Mesenchymal stem cell (in vitro differentiated cells and primary cell): ENCODE data around the gene TACR1. TPM values are rescaled to one million over a fixed set of nuclear protein-coding genes. Genes with fewer than 3 reads are reported as not detected.
"Not testable (repeated sequence)": the region's sequence is repeated elsewhere in the genome, so short reads cannot be mapped to it uniquely, and the experiment has no call there.

Source experiments
- DNase-seq: peaks from one replicate; pipeline ENCODE4 v3.0.0-alpha.2; 2013
- H2AFZ ChIP-seq: one replicate; pipeline ENCODE4 v1.6.1; 2013; ENCODE audit warnings: low read depth, mild to moderate bottlenecking, control low read depth, inconsistent platforms, low read length, moderate library complexity
- H2AK5ac ChIP-seq: 2 replicates; pipeline ENCODE4 v1.6.1; 2013; ENCODE audit warnings: low read length, moderate library complexity, mild to moderate bottlenecking, inconsistent platforms; ENCODE audit not compliant: severe bottlenecking
- H2BK120ac ChIP-seq: one replicate; pipeline ENCODE4 v1.6.1; 2013; ENCODE audit warnings: low read depth, mild to moderate bottlenecking, inconsistent platforms, low read length, moderate library complexity
- H2BK12ac ChIP-seq, 2 experiments: one replicate each; pipeline ENCODE4 v1.6.1; 2013; ENCODE audit warnings: inconsistent platforms in 2 of 2, low read length in 2 of 2, mild to moderate bottlenecking in 2 of 2, moderate library complexity in 2 of 2, control low read depth in 1 of 2
- H2BK15ac ChIP-seq: one replicate; pipeline ENCODE4 v1.6.1; 2013; ENCODE audit warnings: mild to moderate bottlenecking, low read depth, inconsistent platforms; ENCODE audit not compliant: poor library complexity, severe bottlenecking
- H2BK5ac ChIP-seq: 2 replicates; pipeline ENCODE4 v1.6.1; 2013; ENCODE audit warnings: low read depth, mild to moderate bottlenecking, low read length, control low read depth, inconsistent platforms; ENCODE audit not compliant: poor library complexity, severe bottlenecking
- H3K14ac ChIP-seq, 2 experiments: one replicate each; pipeline ENCODE4 v1.6.1; 2013; ENCODE audit warnings: inconsistent platforms in 2 of 2, low read length in 2 of 2, control low read depth in 1 of 2, mild to moderate bottlenecking in 1 of 2, moderate library complexity in 1 of 2
- H3K18ac ChIP-seq, 2 experiments: one replicate each; pipeline ENCODE4 v1.6.1; 2013; ENCODE audit warnings: inconsistent platforms in 2 of 2, low read length in 2 of 2, control low read depth in 1 of 2, low read depth in 1 of 2, mild to moderate bottlenecking in 1 of 2
- H3K23ac ChIP-seq, 2 experiments: one replicate each; pipeline ENCODE4 v1.6.1; 2013; ENCODE audit warnings: inconsistent platforms in 2 of 2, low read length in 2 of 2, mild to moderate bottlenecking in 2 of 2, moderate library complexity in 2 of 2, control low read depth in 1 of 2
- H3K27ac ChIP-seq: 2 replicates; pipeline ENCODE4 v1.5.1; 2013; ENCODE audit warnings: mild to moderate bottlenecking, moderate library complexity, low read length, control low read depth, inconsistent platforms; ENCODE audit not compliant: poor library complexity, severe bottlenecking
- H3K27me3 ChIP-seq, 2 experiments: 2 replicates each; pipeline versions ENCODE4 v1.6.1 to v1.7.0; 2013; ENCODE audit warnings: low read length in 2 of 2, mild to moderate bottlenecking in 2 of 2, moderate library complexity in 2 of 2, control low read depth in 1 of 2, inconsistent platforms in 1 of 2; ENCODE audit not compliant: control insufficient read depth in 1 of 2, insufficient read depth in 1 of 2
- H3K36me3 ChIP-seq, 2 experiments: 2 replicates each; pipeline versions ENCODE4 v1.6.1 to v1.7.0; 2013; ENCODE audit warnings: low read length in 2 of 2, control low read depth in 1 of 2, inconsistent platforms in 1 of 2, low read depth in 1 of 2, mild to moderate bottlenecking in 1 of 2; ENCODE audit not compliant: insufficient read depth in 2 of 2, control insufficient read depth in 1 of 2
- H3K4ac ChIP-seq, 2 experiments: one replicate each; pipeline ENCODE4 v1.6.1; 2013; ENCODE audit warnings: inconsistent platforms in 2 of 2, low read length in 2 of 2, mild to moderate bottlenecking in 2 of 2, moderate library complexity in 2 of 2, control low read depth in 1 of 2, low read depth in 1 of 2
- H3K4me1 ChIP-seq: 2 replicates; pipeline ENCODE4 v1.6.1; 2013; ENCODE audit warnings: low read depth, low read length, control low read depth; ENCODE audit not compliant: control insufficient read depth, insufficient read depth
- H3K4me2 ChIP-seq: 2 replicates; pipeline ENCODE4 v1.6.1; 2013; ENCODE audit warnings: low read length, mild to moderate bottlenecking, inconsistent platforms; ENCODE audit not compliant: poor library complexity, severe bottlenecking
- H3K4me3 ChIP-seq, 2 experiments: 2 replicates each; pipeline versions ENCODE4 v1.5.1 to v1.7.0; 2013; ENCODE audit warnings: low read length in 2 of 2, mild to moderate bottlenecking in 2 of 2, control low read depth in 1 of 2, low read depth in 1 of 2; ENCODE audit not compliant: insufficient read depth in 1 of 2
- H3K79me1 ChIP-seq: replicated peaks from 2 replicates; pipeline ENCODE4 v1.6.1; 2013; ENCODE audit warnings: mild to moderate bottlenecking, control low read depth, low read length, inconsistent platforms; ENCODE audit not compliant: poor library complexity, severe bottlenecking
- H3K9ac ChIP-seq: 2 replicates; pipeline ENCODE4 v1.7.0; 2013; ENCODE audit warnings: mild to moderate bottlenecking, low read length, moderate library complexity
- H3K9me3 ChIP-seq: 2 replicates; pipeline ENCODE4 v1.7.0; 2013; ENCODE audit warnings: mild to moderate bottlenecking, low read length; ENCODE audit not compliant: control insufficient read depth
- H4K8ac ChIP-seq: one replicate; pipeline ENCODE4 v1.6.1; 2013; ENCODE audit warnings: inconsistent platforms, mild to moderate bottlenecking, low read length, moderate library complexity
- H4K91ac ChIP-seq: one replicate; pipeline ENCODE4 v1.6.1; 2013; ENCODE audit warnings: mild to moderate bottlenecking, low read length, inconsistent platforms
- WGBS: methylation state at CpG from one replicate; pipeline ENCODE4 v1.1.7; 2013; ENCODE audit warnings: mixed read lengths; 5-methylcytosine and 5-hydroxymethylcytosine counted together
- polyA plus RNA-seq, 2 experiments: library from polyadenylated mRNA; stranded (reverse); fragments of 200-250 nt; gene quantifications; one replicate each; pipeline ENCODE4 v1.2.3, GENCODE V29; 2013

TACR1 gene
- polyA plus RNA-seq (2013, experiment 1 of 2), result 0.06 TPM
- 0.11 TPM for polyA plus RNA-seq (2013, experiment 2 of 2)

- Histone ChIP-seq H2AK5ac (no peak within 1 kb of the TSS), H3K9ac (peak within 1 kb of the TSS; percentile 54)
Observed at GRCh38 chr2:75199428-75200011, at the start of gene TACR1. Gene TACR1 (minus strand): TSS chr2:75199520. CDS start chr2:75198934, 586 bp downstream.

GRCh38 chr2:75248581-75248980 is 49.3 kb upstream of the TACR1 start:
- H3K27ac ChIP-seq, H2BK120ac ChIP-seq, H2BK12ac ChIP-seq, H3K9ac ChIP-seq, DNase-seq, H3K27me3 ChIP-seq, H3K4me2 ChIP-seq, H2BK15ac ChIP-seq, H3K23ac ChIP-seq, H2AK5ac ChIP-seq, H4K8ac ChIP-seq, H4K91ac ChIP-seq, H2BK5ac ChIP-seq, H3K4ac ChIP-seq, H3K36me3 ChIP-seq, H3K4me3 ChIP-seq, H3K79me1 ChIP-seq, H3K18ac ChIP-seq, H3K14ac ChIP-seq, H3K4me1 ChIP-seq, H2AFZ ChIP-seq: not testable (repeated sequence)
- WGBS, result 78% methylated on average over 6 of the region's 6 CpGs
- H3K9me3 ChIP-seq, result peaks cover 19% of the 10 kb centered on the region

More at GRCh38 chr2:75199428-75200011, at the start of gene TACR1:
- no peak within 1 kb of the TSS for H3K23ac ChIP-seq
- no peaks in the 10 kb centered on the region for H3K9me3 ChIP-seq
- H2BK5ac ChIP-seq, result no peak within 1 kb of the TSS
- H3K14ac ChIP-seq, result no peak within 1 kb of the TSS
- no peaks in the 10 kb centered on the region for H3K79me1 ChIP-seq
- peak within 1 kb of the TSS in 1 of 2 experiments; percentile 55 for H3K18ac ChIP-seq
- no peak within 1 kb of the TSS for H2BK15ac ChIP-seq
- no peak within 1 kb of the TSS for H4K8ac ChIP-seq
- H2BK12ac ChIP-seq, result peak within 1 kb of the TSS in 1 of 2 experiments; percentile 66
- peak within 1 kb of the TSS; percentile 20 for H2AFZ ChIP-seq
- peaks cover 16% of the 10 kb centered on the region for H3K4me1 ChIP-seq
- peak within 1 kb of the TSS; percentile 69 for H4K91ac ChIP-seq
- WGBS, result 2% methylated on average over 46 of the region's 46 CpGs
- H3K4me3 ChIP-seq, result peak within 1 kb of the TSS; percentile 3 to 80
- H3K36me3 ChIP-seq, result no peaks in the 10 kb centered on the region
- DNase-seq, result peak; percentile 80
- peaks cover 46 to 59% of the 10 kb centered on the region in 2 experiments for H3K27me3 ChIP-seq
- peak within 1 kb of the TSS; percentile 68 for H3K4me2 ChIP-seq
- no peak within 1 kb of the TSS for H2BK120ac ChIP-seq
- H3K27ac ChIP-seq, result no peak within 1 kb of the TSS
- no peak within 1 kb of the TSS for H3K4ac ChIP-seq

- no peak overlapping the region for H3K23ac ChIP-seq
- no peak overlapping the region for H2BK120ac ChIP-seq
- no peak overlapping the region for H3K18ac ChIP-seq
- peak; percentile 78 for DNase-seq
- H3K9ac ChIP-seq, result no peak overlapping the region
- H2BK5ac ChIP-seq, result no peak overlapping the region
- no peaks in the 10 kb centered on the region for H3K27me3 ChIP-seq
- no peak overlapping the region for H3K27ac ChIP-seq
- no peaks in the 10 kb centered on the region for H3K79me1 ChIP-seq
- H4K8ac ChIP-seq, result no peak overlapping the region
- H3K4me3 ChIP-seq, result no peak overlapping the region
- no peaks in the 10 kb centered on the region for H3K4me1 ChIP-seq
- H3K4ac ChIP-seq, result no peak overlapping the region
- H3K36me3 ChIP-seq, result no peaks in the 10 kb centered on the region
- no peak overlapping the region for H3K14ac ChIP-seq
- H2AFZ ChIP-seq, result no peak overlapping the region
- peaks cover 29% of the 10 kb centered on the region for H3K9me3 ChIP-seq
- no peak overlapping the region for H4K91ac ChIP-seq
- no peak overlapping the region for H2BK12ac ChIP-seq
- H2BK15ac ChIP-seq, result no peak overlapping the region
- 86% methylated on average over 1 of the region's 7 CpGs for WGBS
- H2AK5ac ChIP-seq, result no peak overlapping the region
- H3K4me2 ChIP-seq, result no peak overlapping the region
Observed at GRCh38 chr2:75246441-75247167, 47.3 kb upstream of the TACR1 start.

- Histone ChIP-seq H3K4ac (no peak overlapping the region), H3K9me3 (peaks cover 10% of the 10 kb centered on the region), H3K18ac (no peak overlapping the region), H3K27ac (no peak overlapping the region), H3K4me2 (no peak overlapping the region), H3K4me1 (no peaks in the 10 kb centered on the region), H4K91ac (no peak overlapping the region), H3K79me1 (no peaks in the 10 kb centered on the region), H2BK5ac (no peak overlapping the region), H3K14ac (no peak overlapping the region), H3K23ac (no peak overlapping the region), H2BK15ac (no peak overlapping the region), H3K36me3 (no peaks in the 10 kb centered on the region), H3K9ac (no peak overlapping the region), H4K8ac (no peak overlapping the region), H2AK5ac (no peak overlapping the region), H2BK120ac (no peak overlapping the region), H2AFZ (no peak overlapping the region), H3K27me3 (no peaks in the 10 kb centered on the region), H2BK12ac (no peak overlapping the region), H3K4me3 (no peak overlapping the region)
- DNase-seq, result no peak
- WGBS, result 98% methylated on average over 9 of the region's 9 CpGs
Observed at GRCh38 chr2:75243219-75243618, 43.9 kb upstream of the TACR1 start.
